NCI-H2196 treated with DMSO at 0.1 percent for 48 hours (cell line): ENCODE measurements around the gene LYZ.

ENCODE experiments used
- DNase-seq: peaks from one replicate; lab custom pipeline; 2025; ENCODE audit not compliant: unreplicated experiment; lab: John Stamatoyannopoulos, UW

The LYZ gene

GRCh38 chr12:69383074-69383473 lies 34.9 kb downstream of the LYZ start:
- no peak for DNase-seq

- DNase-seq, result no peak
Measured at GRCh38 chr12:69385038-69385437, 36.9 kb downstream of the LYZ start.

- DNase-seq, result no peak
Measured at GRCh38 chr12:69386921-69387320, 38.7 kb downstream of the LYZ start.

DNA sequence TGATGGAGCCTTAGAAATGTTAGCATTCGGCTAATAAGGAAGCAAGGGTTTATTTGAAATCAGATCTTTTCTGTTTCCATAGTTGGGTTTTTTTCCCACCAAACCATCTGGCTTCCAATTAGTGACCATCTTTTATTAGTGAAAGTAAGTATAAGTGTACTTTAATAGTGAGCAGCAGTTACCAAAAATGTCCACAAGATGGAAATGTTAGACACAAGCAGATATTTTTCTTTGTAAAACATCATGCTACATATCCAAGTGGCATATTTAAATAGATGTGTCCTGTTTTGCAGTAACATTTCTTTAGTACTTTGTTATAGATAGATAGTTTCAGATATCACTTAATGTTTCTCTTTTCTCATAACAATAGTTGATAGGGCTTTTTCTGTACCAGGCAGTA lies 40.2 kb downstream of the LYZ start:
- DNase-seq, result peak; percentile 29

- DNase-seq, result no peak
Measured at GRCh38 chr12:69389831-69390230, 41.6 kb downstream of the LYZ start.

- no peak for DNase-seq
Measured at GRCh38 chr12:69392179-69392928, 44.2 kb downstream of the LYZ start.

- no peak for DNase-seq
Measured at GRCh38 chr12:69396041-69396440, 47.9 kb downstream of the LYZ start.

- DNase-seq, result no peak
Measured at GRCh38 chr12:69396963-69397362, 48.8 kb downstream of the LYZ start.

DNA sequence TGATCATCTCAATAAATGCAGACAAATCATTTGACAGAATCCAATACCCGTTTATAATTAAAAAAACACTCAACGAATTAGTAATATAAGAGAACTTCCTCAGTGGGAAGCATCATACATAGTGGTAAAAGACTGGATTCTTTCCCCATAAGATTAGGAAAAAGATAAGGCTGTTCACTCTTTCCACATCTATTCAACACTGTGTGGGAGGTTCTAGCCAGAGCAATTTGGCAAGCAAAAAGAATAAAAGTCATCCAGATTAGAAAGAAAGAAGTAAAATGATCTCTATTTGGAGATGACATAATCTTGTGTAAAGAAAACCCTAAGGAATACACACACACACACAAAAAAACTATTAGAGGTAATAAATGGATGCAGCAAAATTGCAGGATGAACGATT lies 49.8 kb downstream of the LYZ start:
- no peak for DNase-seq

- no peak for DNase-seq
Measured at GRCh38 chr12:69401940-69402339, 53.8 kb downstream of the LYZ start.
